NCI-H2107 treated with DMSO at 0.1 percent for 48 hours (cell line): Measurements from ENCODE around the gene UBE3B.

ENCODE experiments used
- DNase-seq: peaks from one replicate; lab custom pipeline; 2025; ENCODE audit not compliant: unreplicated experiment; lab: John Stamatoyannopoulos, UW

UBE3B gene

GRCh38 chr12:109448707-109449390, 28.6 kb upstream of the UBE3B start:
- no peak for DNase-seq

DNA sequence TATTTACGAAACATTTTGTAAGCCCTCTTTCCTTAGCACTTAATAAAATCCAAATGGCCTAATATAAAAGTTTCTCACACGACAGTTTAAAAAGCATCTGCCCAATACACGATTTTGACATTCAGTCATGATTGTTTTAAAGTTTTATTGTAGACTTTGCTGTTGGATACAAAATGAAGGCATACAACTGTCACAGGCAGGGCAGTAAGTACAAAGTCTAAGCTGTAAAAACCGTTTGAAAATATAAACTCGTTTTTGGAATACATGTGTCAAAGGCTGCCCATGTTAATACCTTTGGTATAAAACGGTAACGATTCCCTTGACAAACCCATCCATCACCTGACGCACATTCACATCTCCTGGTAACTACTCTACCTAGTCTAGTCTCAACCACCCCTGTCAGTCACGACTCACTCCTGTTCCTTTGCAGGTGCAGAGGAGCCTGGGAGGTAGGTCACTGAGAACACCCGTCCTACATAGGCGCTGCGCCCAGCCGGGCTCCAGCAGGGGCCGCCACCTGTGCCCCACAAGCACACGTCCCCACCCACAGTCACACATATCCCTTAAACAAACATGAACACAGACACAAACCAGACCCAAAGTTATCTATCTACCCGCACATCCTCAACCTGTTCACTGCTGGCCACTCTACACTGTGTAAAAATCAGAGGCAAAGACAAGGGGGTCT, 27.4 kb upstream of the UBE3B start:
- no peak for DNase-seq

- DNase-seq: no peak
These were observed 26.5 kb upstream of the UBE3B start for GRCh38 chr12:109450980-109451379.

DNA sequence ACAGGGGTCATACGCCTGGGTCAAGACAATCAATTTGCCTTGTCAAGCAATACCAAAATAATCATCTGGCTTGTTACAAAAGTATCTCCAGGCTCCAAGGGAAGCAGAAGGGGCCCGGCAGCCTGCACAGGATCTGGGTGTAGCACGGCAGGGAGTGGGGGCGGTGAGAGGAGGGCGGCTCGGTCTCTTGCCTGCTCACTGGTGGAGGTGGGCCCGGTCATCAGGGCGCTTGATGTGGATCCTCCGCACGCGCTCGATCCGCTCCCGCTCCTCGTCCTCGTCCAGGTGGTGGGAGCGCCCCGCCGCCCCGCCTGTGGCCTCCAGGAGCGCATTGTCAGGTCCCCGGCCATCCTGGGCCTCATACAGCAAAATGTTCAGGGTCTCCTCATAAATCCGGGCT, 26.0 kb upstream of the UBE3B start:
- DNase-seq: no peak

GRCh38 chr12:109452489-109452888, 24.9 kb upstream of the UBE3B start:
- no peak for DNase-seq

- DNase-seq: no peak
These were observed 21.7 kb upstream of the UBE3B start for GRCh38 chr12:109455706-109456105.

- DNase-seq: no peak
These were observed 19.3 kb upstream of the UBE3B start for GRCh38 chr12:109458086-109458485.

- DNase-seq: peak; percentile 13
These were observed 18.6 kb upstream of the UBE3B start for GRCh38 chr12:109458771-109459208.

GRCh38 chr12:109459247-109459646, 18.2 kb upstream of the UBE3B start:
- DNase-seq: no peak

GRCh38 chr12:109460538-109460937, 16.9 kb upstream of the UBE3B start:
- DNase-seq: no peak

DNA sequence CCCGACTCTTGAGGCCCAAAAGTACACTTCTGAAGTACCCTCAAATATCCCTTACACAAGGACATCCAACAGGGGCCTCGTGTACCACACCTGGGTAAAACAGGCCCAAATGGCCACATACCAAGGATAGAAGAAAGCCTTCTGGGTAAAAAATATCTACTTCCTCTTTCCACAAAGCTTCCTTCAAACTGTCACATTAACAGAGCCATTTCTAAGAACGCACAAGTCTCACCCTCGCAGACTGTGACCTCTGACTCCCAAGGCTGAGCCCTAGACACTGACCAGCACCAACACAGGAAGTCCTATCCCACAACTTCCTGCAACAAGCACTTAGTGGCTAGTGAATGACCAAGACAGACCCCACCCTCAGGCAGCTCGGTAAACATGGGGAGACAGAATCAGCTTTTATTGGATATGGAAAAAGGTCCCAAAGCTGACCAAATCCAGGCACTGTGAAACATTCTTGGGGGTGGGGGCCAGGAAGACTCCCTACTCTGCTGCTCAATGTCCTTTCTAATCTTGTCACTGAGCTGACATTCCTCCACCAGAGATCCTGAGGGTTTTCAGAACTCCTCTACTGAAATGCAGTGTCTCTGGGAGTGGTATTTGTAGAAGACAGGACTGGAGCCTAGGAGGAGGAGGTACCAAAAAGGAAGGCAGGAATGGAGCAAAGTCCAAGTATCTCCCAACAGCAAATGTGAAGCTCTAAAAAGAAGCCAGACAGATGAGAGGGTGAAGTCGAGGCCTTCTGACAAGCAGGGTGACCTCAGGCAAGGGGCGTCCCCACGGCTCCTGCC, 16.2 kb upstream of the UBE3B start:
- DNase-seq: no peak

GRCh38 chr12:109461846-109462756, 15.3 kb upstream of the UBE3B start:
- DNase-seq: no peak

DNA sequence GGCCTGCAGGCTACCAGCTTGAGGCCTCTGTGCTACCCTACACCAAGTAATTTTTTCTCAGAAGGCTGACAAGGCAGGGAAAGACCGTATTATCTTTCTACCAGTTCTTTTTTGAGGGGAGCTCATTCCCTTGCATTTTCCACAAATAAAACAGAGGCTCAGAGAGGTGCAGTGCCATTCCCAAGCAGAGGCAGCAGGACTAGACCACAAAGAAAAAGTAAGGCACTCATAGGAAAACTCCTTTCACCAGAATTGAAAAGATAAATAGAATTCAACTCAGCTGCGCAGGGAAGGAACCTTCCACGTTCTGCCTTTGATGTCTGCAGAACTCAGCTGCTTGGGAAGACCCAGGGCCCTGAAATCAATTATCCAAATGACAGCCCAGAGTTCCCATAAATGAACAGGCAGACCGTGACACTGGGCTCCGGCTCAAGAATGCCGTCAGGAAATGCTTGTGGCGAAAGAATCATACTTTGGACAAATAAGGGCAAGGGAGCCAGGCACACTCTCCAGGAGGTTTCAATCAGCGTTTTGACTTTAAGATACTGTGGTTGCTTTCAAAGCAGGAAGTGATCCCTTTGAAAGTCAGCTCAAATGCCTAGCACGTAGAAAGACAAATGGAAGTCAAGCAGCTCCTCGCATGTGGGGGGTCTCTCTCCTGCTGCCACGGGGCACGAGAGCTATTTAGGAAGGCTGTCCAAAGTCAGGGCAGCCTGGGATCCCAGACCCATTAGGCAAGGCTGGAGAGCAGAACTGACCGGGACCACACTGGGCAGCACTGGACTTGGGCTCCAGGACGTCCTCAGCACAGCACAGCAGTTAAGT, 14.4 kb upstream of the UBE3B start:
- peak; percentile 22 for DNase-seq

DNA sequence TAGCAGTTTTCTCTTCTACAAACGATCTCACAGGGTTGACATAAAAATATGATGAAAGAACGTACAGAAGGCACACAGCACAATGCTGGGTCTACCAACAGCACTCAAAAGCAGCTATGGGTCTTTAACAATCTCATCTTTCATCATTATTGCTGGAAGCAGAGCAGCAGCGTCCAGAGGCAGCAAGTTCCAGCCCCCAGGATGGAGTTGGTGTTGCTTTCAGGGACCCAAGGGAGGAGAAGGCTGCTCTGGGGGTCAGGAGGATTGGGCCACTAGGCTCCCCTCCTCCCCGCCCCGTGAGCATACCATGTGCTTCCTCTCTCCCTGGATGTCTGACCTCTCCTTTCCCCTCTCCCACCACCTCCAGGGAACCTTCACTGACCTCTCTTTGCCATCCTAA, 13.7 kb upstream of the UBE3B start:
- DNase-seq: no peak

GRCh38 chr12:109464642-109465351, 12.6 kb upstream of the UBE3B start:
- DNase-seq: no peak

DNA sequence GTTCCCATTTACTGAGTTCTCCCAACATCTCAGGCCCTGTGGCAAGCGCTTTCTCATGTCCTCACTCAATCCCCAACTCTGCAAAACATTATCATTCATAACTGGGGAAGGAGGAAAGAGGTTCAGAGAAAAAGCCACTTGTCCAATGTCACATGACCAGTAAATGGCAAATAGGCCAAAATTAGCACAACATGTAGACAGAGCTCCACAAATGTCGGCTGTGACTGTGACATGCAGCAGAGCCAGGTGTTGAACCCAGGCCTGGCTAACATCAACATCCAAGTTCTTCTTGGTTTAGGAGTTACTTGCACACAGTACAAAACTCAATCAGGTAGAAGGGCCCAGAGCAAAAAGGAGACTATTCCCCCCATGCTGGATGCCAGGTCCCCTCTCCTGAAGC, 11.1 kb upstream of the UBE3B start:
- no peak for DNase-seq

DNA sequence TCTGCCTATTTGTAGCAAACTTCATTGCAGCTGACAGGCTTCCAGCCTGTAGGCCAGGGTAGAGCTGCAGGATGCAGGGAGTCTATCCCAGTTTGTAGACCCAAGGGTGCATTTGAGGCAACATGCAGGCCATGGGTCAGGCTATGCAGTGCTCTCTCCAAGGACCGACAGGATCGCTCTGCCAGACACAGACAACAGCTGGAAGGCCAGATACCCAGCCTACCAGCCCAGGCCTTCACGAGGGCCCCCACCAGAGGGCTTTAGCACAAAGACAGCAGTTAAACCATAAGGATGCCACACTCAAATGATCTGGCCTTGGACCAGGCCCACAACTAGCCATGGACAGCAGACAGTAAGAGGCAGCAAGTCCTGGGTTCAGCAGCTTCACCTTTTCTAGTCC, 10.6 kb upstream of the UBE3B start:
- no peak for DNase-seq

DNA sequence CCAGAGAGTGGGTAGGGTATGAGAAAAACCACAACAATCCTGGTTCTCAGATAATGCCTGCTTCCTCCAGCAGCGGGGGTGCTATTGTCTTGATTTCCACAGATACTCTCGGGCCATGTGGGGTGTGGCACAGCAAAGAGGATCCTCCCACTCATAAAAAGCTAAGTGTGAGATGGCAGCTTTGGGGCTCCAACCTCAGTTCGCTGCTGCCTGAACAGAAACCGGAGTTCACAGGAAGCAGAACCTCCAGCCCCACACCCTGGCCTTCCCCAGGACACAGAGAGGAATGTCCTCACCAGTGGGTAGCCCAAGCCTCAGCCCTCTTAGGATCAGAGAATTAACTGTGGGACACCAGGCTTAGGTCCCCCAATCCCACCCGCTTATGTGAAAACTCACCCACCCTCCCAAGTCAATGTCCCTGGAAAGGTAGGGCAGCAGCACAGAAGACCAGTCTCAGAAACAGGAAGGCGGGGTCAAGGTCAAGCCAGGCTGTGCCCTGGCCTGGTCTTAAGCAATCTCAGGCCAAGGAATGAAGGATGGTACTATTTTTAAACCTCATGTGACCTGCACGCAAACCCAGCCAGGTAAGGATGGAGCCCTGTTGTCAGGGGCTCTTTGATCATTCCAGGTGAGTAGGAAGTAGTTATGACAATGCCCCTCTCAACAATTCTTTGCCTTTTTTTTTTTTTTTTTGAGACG, 9.3 kb upstream of the UBE3B start:
- DNase-seq: no peak

DNA sequence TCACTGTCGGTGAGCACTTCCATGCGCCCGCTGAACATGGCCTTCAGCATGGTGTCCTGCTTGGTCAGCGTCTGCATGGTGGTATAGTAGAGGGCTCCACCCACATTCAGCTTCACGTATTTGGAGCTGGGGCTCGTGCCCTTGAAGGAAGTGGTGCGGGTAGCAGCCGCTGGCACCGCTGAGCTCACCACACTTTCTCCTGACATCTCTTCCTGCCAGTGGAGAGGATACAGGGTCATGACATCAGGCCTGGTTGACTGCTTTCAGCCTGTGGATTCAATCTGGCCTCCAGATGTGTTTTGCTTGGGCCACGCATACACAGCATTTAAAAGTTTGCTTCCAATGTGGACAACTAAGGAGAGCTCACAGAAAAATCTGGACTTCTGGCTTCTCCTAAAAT, 7.9 kb upstream of the UBE3B start:
- DNase-seq: no peak
